Type B pancreatic cell (in vitro differentiated cells): ENCODE data around the gene HECW1. TPM values are rescaled to one million over a fixed set of nuclear protein-coding genes. Genes with fewer than 3 reads are reported as not detected.

Source experiments
- DNase-seq: peaks from one replicate; pipeline ENCODE4 v3.0.0; 2021; ENCODE audit warnings: mixed read lengths; ENCODE audit not compliant: unreplicated experiment; ENCODE audit errors: extremely low spot score
- H3K27ac Mint-ChIP-seq: 2 replicates; pipeline ENCODE4 v1.8.0; 2021; ENCODE audit warnings: mild to moderate bottlenecking, mixed read lengths
- H3K27me3 Mint-ChIP-seq: 2 replicates; pipeline ENCODE4 v1.8.0; 2021; ENCODE audit warnings: mixed read lengths
- H3K36me3 Mint-ChIP-seq: 2 replicates; pipeline ENCODE4 v1.8.0; 2021; ENCODE audit warnings: mixed read lengths
- H3K4me1 Mint-ChIP-seq: one replicate; pipeline ENCODE4 v1.8.0; 2021; ENCODE audit warnings: mixed read lengths; ENCODE audit not compliant: unreplicated experiment
- H3K4me3 Mint-ChIP-seq: 2 replicates; pipeline ENCODE4 v1.8.0; 2021; ENCODE audit warnings: mild to moderate bottlenecking, mixed read lengths
- H3K9me3 Mint-ChIP-seq: 2 replicates; pipeline ENCODE4 v1.8.0; 2021; ENCODE audit warnings: mixed read lengths
- total RNA-seq: library from RNA; stranded (reverse); gene quantifications from 2 replicates; pipeline ENCODE4 v1.2.1, GENCODE V29; 2021; ENCODE audit warnings: low replicate concordance
- TF ChIP-seq, protein P1 (sequence below): fragments of 200-600 bp; sonication (generic); conservative IDR thresholded peaks from 2 replicates; pipeline ENCODE4 v1.5.0; 2021; ENCODE audit warnings: antibody characterized with exemption, mild to moderate bottlenecking

The HECW1 gene
- total RNA-seq, 1 donor from 2014 or later = 1.4 TPM

DNA sequence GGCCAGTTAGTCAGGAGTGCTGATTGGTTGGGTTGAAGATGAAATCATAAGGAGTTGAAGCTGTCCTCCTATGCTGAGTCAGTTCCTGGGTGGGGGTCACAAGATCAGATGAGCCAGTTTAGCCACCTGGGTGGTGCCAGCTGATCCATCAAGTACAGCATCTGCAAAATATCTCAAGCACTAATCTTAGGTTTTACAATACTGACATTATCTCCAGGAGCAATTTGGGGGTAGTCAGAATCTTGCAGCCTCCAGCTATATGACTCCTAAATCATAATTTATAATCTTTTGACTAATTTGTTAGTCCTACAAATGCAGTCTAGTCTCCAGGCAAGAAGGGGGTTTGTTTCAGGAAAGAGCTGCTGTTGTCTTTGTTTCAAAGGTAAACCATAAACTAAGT lies 286.4 kb downstream of the HECW1 start:
- H3K27me3 Mint-ChIP-seq = peaks cover 55% of the 10 kb centered on the region
- no peak overlapping the region for H3K4me3 Mint-ChIP-seq
- TF ChIP-seq, protein P1, sequence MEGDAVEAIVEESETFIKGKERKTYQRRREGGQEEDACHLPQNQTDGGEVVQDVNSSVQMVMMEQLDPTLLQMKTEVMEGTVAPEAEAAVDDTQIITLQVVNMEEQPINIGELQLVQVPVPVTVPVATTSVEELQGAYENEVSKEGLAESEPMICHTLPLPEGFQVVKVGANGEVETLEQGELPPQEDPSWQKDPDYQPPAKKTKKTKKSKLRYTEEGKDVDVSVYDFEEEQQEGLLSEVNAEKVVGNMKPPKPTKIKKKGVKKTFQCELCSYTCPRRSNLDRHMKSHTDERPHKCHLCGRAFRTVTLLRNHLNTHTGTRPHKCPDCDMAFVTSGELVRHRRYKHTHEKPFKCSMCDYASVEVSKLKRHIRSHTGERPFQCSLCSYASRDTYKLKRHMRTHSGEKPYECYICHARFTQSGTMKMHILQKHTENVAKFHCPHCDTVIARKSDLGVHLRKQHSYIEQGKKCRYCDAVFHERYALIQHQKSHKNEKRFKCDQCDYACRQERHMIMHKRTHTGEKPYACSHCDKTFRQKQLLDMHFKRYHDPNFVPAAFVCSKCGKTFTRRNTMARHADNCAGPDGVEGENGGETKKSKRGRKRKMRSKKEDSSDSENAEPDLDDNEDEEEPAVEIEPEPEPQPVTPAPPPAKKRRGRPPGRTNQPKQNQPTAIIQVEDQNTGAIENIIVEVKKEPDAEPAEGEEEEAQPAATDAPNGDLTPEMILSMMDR = no peak
- H3K27ac Mint-ChIP-seq = no peak overlapping the region
- peaks cover 14% of the 10 kb centered on the region for H3K9me3 Mint-ChIP-seq
- H3K36me3 Mint-ChIP-seq = no peaks in the 10 kb centered on the region
- no peak for DNase-seq
- no peaks in the 10 kb centered on the region for H3K4me1 Mint-ChIP-seq

DNA sequence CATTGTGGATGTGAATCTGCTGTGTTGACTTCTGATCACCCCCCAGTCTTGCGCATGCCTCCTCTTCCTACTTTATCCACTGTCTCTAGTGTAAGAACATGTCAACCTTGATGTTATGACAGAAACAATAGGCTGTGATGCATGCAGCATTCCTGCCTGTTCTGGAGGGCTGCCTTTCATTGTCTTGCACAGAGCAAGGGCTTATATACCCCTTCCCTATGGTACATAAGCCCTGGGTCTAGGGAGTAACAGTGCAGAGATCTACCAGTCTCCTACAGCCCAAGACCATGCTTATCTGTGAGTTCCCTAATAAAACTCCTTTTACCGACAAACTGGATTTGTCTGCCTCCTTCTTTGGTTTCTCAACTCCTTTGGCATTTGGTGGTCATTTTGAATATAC lies 293.5 kb downstream of the HECW1 start:
- TF ChIP-seq, protein P1 = no peak
- Mint-ChIP-seq H3K27ac (no peak overlapping the region), H3K4me3 (no peak overlapping the region), H3K27me3 (peaks cover 28% of the 10 kb centered on the region), H3K9me3 (peaks cover 1% of the 10 kb centered on the region), H3K36me3 (no peaks in the 10 kb centered on the region), H3K4me1 (peaks cover 5% of the 10 kb centered on the region)
- no peak for DNase-seq

DNA sequence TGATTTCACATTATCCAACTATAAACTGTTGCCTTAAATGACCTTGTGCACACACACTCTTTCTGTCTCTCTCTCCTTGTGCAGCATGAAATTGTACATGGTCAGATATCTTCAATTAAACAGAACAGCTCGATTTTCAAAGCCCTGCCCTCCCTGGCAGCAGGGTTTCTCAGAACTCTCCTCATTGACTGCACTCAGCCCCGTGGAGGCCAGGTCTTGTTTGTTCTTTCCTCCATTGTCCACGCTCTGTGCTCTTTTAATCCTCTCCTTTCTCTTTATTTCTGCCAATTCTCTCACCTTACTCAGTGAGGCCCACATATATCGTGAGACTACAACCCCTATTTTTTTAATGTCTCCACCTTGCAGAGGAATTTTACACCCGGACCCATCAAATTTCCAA lies 294.5 kb downstream of the HECW1 start:
- no peaks in the 10 kb centered on the region for H3K36me3 Mint-ChIP-seq
- H3K9me3 Mint-ChIP-seq = no peaks in the 10 kb centered on the region
- H3K27me3 Mint-ChIP-seq = peaks cover 19% of the 10 kb centered on the region

DNA sequence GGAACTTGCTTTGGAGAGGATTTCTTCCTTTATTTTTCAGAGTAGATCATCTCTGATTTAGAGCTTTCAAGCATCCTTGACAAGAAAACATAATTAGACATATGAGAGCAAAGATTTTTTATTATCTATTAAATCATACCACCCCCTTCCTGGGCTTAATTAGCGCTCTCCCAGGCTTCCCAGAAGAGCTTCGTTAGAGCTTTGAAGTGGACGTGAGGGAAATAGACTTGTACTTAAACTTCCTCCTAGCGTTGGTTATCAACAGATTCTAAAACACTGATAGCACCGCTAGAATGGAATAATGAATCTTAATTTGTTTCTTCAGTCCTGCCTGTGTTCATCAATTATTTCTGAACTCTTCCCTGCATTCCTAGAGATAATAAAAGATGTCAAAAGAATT lies 296.5 kb downstream of the HECW1 start:
- Mint-ChIP-seq H3K9me3 (no peaks in the 10 kb centered on the region), H3K27ac (no peak overlapping the region), H3K27me3 (peaks cover 10% of the 10 kb centered on the region), H3K4me1 (peaks cover 5% of the 10 kb centered on the region), H3K4me3 (no peak overlapping the region), H3K36me3 (no peaks in the 10 kb centered on the region)
- TF ChIP-seq, protein P1 = no peak
- DNase-seq = no peak

More for the DNA sequence above, 294.5 kb downstream of the HECW1 start:
- Mint-ChIP-seq H3K27ac (no peak overlapping the region), H3K4me1 (peaks cover 5% of the 10 kb centered on the region), H3K4me3 (no peak overlapping the region)
- TF ChIP-seq, protein P1 = no peak
- no peak for DNase-seq

DNA sequence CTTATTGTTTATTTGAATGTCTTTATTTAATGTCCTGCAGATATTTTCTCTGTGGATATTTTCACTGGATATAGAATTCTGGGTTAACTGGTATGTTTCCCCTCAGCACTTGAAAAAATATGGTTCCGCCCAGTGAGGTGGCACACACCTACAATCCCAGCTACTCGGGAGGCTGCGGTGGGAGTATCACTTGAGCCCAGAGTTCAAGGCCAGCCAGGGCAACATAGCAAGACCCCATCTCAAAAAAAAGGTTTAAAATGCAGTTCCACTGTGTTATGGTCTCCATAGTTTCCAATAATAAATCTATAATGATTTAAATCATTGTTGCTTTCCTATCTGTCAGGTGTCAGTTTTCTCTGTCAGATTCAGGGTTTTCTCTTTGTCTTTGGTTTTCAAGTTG lies 305.0 kb downstream of the HECW1 start:
- TF ChIP-seq, protein P1 = no peak
- Mint-ChIP-seq H3K4me1 (no peaks in the 10 kb centered on the region), H3K27me3 (peaks cover under 1% of the 10 kb centered on the region), H3K36me3 (no peaks in the 10 kb centered on the region), H3K4me3 (no peak overlapping the region), H3K27ac (no peak overlapping the region), H3K9me3 (peaks cover 3% of the 10 kb centered on the region)
- DNase-seq = no peak

DNA sequence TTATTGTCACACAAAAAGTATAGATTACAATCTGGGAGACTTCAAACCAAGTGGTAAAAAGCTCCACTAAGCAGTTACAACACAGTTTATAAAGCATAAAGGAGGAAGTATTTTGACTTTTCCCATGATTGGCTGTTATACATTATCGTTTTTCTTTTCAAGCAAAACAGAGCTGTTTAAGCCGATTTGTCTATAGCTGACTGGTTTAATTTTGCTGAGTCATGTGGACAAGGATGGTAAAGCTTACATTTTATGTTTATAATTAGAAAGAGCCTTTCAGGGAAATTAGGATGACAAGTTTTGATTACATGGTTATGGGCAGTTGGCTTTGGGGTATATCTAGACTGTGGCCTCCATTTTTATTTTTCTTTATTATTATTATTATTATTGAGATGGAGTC lies 318.0 kb downstream of the HECW1 start:
- H3K9me3 Mint-ChIP-seq = peaks cover 6% of the 10 kb centered on the region
- no peaks in the 10 kb centered on the region for H3K27me3 Mint-ChIP-seq
- no peaks in the 10 kb centered on the region for H3K4me1 Mint-ChIP-seq
- TF ChIP-seq, protein P1 = no peak
- H3K4me3 Mint-ChIP-seq = no peak overlapping the region
- no peak for DNase-seq
- no peaks in the 10 kb centered on the region for H3K36me3 Mint-ChIP-seq
- H3K27ac Mint-ChIP-seq = no peak overlapping the region
